Gastrocnemius medialis (tissue), 4 donors: ENCODE results near the gene AKAP6.

ENCODE experiments used
- POLR2A ChIP-seq, 2 donors: fragments of 450-650 bp; IDR thresholded peaks; one replicate each; pipeline ENCODE4 v1.6.1; 2017; ENCODE audit warnings: antibody characterized with exemption in 2 of 2, mild to moderate bottlenecking in 2 of 2, moderate library complexity in 2 of 2
- TF ChIP-seq, protein P1 (sequence below), 5 experiments: fragments of 450-650 bp in 3 of 5; fragments of 200-600 bp in 2 of 5; sonication (generic) in 2 of 5; IDR thresholded peaks in 4 of 5; conservative IDR thresholded peaks in 1 of 5; 1 replicate in 4 of 5; 2 replicates in 1 of 5; pipeline ENCODE4 v1.5.1; 2016 to 2019; ENCODE audit warnings: antibody characterized with exemption in 5 of 5, mild to moderate bottlenecking in 3 of 5, moderate library complexity in 3 of 5

- TF ChIP-seq, protein P1, sequence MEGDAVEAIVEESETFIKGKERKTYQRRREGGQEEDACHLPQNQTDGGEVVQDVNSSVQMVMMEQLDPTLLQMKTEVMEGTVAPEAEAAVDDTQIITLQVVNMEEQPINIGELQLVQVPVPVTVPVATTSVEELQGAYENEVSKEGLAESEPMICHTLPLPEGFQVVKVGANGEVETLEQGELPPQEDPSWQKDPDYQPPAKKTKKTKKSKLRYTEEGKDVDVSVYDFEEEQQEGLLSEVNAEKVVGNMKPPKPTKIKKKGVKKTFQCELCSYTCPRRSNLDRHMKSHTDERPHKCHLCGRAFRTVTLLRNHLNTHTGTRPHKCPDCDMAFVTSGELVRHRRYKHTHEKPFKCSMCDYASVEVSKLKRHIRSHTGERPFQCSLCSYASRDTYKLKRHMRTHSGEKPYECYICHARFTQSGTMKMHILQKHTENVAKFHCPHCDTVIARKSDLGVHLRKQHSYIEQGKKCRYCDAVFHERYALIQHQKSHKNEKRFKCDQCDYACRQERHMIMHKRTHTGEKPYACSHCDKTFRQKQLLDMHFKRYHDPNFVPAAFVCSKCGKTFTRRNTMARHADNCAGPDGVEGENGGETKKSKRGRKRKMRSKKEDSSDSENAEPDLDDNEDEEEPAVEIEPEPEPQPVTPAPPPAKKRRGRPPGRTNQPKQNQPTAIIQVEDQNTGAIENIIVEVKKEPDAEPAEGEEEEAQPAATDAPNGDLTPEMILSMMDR (IDR thresholded peaks at IDR 0.05 in 4 of 5, conservative IDR thresholded peaks at IDR 0.05 in 1 of 5), result no peak
- no peak for TF ChIP-seq POLR2A (IDR thresholded peaks at IDR 0.05)
Observed at GRCh38 chr14:32472512-32473463, 143.7 kb downstream of the AKAP6 start.
